ENCODE data around the gene MCTP1. TPM values are rescaled to one million over a fixed set of nuclear protein-coding genes. Genes with fewer than 3 reads are reported as not detected.

Gene MCTP1
- total RNA-seq, 1 experiment from 2014 or later: 5.6 TPM

DNA sequence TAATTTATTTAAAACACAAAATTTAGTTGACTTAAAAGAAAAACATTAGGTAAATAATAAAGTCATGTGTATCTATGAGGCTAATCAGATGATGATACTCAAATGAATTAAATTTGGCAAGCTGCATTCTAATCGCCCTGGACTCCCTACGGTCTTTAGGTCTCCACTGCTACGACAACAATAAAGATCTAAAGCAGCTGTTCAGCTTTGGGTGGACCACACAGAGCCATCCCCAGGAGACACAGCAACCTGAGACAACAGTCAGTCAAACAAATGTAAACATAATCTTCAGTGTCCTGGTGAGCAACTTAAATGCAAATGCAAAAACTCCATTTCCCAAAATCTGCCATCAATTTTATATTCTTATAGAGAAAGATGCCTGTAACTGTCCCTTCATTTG is 65.5 kb downstream of the MCTP1 start (continued):
- TF ChIP-seq, protein P1, sequence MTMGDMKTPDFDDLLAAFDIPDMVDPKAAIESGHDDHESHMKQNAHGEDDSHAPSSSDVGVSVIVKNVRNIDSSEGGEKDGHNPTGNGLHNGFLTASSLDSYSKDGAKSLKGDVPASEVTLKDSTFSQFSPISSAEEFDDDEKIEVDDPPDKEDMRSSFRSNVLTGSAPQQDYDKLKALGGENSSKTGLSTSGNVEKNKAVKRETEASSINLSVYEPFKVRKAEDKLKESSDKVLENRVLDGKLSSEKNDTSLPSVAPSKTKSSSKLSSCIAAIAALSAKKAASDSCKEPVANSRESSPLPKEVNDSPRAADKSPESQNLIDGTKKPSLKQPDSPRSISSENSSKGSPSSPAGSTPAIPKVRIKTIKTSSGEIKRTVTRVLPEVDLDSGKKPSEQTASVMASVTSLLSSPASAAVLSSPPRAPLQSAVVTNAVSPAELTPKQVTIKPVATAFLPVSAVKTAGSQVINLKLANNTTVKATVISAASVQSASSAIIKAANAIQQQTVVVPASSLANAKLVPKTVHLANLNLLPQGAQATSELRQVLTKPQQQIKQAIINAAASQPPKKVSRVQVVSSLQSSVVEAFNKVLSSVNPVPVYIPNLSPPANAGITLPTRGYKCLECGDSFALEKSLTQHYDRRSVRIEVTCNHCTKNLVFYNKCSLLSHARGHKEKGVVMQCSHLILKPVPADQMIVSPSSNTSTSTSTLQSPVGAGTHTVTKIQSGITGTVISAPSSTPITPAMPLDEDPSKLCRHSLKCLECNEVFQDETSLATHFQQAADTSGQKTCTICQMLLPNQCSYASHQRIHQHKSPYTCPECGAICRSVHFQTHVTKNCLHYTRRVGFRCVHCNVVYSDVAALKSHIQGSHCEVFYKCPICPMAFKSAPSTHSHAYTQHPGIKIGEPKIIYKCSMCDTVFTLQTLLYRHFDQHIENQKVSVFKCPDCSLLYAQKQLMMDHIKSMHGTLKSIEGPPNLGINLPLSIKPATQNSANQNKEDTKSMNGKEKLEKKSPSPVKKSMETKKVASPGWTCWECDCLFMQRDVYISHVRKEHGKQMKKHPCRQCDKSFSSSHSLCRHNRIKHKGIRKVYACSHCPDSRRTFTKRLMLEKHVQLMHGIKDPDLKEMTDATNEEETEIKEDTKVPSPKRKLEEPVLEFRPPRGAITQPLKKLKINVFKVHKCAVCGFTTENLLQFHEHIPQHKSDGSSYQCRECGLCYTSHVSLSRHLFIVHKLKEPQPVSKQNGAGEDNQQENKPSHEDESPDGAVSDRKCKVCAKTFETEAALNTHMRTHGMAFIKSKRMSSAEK (CRISPR knock-in tag; IDR thresholded peaks at IDR 0.05; ENCODE audit: borderline replicate concordance): no peak
- TF ChIP-seq, protein P2, sequence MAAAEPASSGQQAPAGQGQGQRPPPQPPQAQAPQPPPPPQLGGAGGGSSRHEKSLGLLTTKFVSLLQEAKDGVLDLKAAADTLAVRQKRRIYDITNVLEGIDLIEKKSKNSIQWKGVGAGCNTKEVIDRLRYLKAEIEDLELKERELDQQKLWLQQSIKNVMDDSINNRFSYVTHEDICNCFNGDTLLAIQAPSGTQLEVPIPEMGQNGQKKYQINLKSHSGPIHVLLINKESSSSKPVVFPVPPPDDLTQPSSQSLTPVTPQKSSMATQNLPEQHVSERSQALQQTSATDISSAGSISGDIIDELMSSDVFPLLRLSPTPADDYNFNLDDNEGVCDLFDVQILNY (CRISPR knock-in tag; IDR thresholded peaks at IDR 0.05): no peak
- TF ChIP-seq, protein P3, sequence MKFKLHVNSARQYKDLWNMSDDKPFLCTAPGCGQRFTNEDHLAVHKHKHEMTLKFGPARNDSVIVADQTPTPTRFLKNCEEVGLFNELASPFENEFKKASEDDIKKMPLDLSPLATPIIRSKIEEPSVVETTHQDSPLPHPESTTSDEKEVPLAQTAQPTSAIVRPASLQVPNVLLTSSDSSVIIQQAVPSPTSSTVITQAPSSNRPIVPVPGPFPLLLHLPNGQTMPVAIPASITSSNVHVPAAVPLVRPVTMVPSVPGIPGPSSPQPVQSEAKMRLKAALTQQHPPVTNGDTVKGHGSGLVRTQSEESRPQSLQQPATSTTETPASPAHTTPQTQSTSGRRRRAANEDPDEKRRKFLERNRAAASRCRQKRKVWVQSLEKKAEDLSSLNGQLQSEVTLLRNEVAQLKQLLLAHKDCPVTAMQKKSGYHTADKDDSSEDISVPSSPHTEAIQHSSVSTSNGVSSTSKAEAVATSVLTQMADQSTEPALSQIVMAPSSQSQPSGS (CRISPR knock-in tag; IDR thresholded peaks at IDR 0.05; ENCODE audit: borderline replicate concordance, low read depth): no peak
- TF ChIP-seq PRRX2 (CRISPR knock-in tag; IDR thresholded peaks at IDR 0.05): no peak
- no peak for TF ChIP-seq CDX4 (CRISPR knock-in tag; IDR thresholded peaks at IDR 0.05; ENCODE audit: borderline replicate concordance)
- TF ChIP-seq, protein P4, sequence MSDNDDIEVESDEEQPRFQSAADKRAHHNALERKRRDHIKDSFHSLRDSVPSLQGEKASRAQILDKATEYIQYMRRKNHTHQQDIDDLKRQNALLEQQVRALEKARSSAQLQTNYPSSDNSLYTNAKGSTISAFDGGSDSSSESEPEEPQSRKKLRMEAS (CRISPR knock-in tag; IDR thresholded peaks at IDR 0.05): no peak
- no peak for TF ChIP-seq TP53 (CRISPR knock-in tag; IDR thresholded peaks at IDR 0.05)

GRCh38 chr5:95217881-95218280 is 67.0 kb downstream of the MCTP1 start:
- peaks cover 16% of the 10 kb centered on the region for H3K4me1 Mint-ChIP-seq
- TF ChIP-seq SMAD4 (CRISPR knock-in tag; IDR thresholded peaks at IDR 0.05): no peak
- TF ChIP-seq, protein P5, sequence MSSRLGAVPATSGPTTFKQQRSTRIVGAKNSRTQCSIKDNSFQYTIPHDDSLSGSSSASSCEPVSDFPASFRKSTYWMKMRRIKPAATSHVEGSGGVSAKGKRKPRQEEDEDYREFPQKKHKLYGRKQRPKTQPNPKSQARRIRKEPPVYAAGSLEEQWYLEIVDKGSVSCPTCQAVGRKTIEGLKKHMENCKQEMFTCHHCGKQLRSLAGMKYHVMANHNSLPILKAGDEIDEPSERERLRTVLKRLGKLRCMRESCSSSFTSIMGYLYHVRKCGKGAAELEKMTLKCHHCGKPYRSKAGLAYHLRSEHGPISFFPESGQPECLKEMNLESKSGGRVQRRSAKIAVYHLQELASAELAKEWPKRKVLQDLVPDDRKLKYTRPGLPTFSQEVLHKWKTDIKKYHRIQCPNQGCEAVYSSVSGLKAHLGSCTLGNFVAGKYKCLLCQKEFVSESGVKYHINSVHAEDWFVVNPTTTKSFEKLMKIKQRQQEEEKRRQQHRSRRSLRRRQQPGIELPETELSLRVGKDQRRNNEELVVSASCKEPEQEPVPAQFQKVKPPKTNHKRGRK (CRISPR knock-in tag; IDR thresholded peaks at IDR 0.05; ENCODE audit: borderline replicate concordance): no peak
- TF ChIP-seq, protein P6, sequence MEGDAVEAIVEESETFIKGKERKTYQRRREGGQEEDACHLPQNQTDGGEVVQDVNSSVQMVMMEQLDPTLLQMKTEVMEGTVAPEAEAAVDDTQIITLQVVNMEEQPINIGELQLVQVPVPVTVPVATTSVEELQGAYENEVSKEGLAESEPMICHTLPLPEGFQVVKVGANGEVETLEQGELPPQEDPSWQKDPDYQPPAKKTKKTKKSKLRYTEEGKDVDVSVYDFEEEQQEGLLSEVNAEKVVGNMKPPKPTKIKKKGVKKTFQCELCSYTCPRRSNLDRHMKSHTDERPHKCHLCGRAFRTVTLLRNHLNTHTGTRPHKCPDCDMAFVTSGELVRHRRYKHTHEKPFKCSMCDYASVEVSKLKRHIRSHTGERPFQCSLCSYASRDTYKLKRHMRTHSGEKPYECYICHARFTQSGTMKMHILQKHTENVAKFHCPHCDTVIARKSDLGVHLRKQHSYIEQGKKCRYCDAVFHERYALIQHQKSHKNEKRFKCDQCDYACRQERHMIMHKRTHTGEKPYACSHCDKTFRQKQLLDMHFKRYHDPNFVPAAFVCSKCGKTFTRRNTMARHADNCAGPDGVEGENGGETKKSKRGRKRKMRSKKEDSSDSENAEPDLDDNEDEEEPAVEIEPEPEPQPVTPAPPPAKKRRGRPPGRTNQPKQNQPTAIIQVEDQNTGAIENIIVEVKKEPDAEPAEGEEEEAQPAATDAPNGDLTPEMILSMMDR (IDR thresholded peaks at IDR 0.05): no peak
- no peak for TF ChIP-seq AR (CRISPR knock-in tag; IDR thresholded peaks at IDR 0.05)
- H3K36me3 Mint-ChIP-seq: no peaks in the 10 kb centered on the region
- CTCF ChIA-PET: no interaction called here
- DNase-seq (ENCODE audit: low spot score): no peak
- POLR2A ChIA-PET: no interaction called here
- no peak for ATAC-seq
- no peaks in the 10 kb centered on the region for H3K27me3 Mint-ChIP-seq (ENCODE audit: low read depth)
- H3K27ac Mint-ChIP-seq: no peak overlapping the region
- H3K4me3 Mint-ChIP-seq: no peak overlapping the region
- H3K9me3 Mint-ChIP-seq: peaks cover 2% of the 10 kb centered on the region

Data from WTC11 (cell line).